K562 (cell line): ENCODE results near the gene LMF2. TPM values are rescaled to one million over a fixed set of nuclear protein-coding genes. Genes with fewer than 3 reads are reported as not detected.

Experiments used
- ATAC-seq: fragments of 200-7000 bp; cut with Tn5 transposase; 3 replicates; pipeline ENCODE4 v1.9.1; 2020; ENCODE audit warnings: moderate library complexity
- BruUV-seq: library from RNA; stranded (reverse); fragments of 400-500 nt; replicated peaks from 2 replicates; lab custom pipeline; 2021; lab: Mats Ljungman, UMichigan
- CTCF ChIA-PET: fragments of 300-600 bp; formaldehyde crosslinking; extraction: SDS; loops from one replicate; lab custom pipeline; 2021; ENCODE audit warnings: low intra/inter-chr PET ratio; lab: Yijun Ruan, JAX
- POLR2A ChIA-PET: fragments of 300-600, 350-650 bp; sonication (Branson Sonifier 250); formaldehyde crosslinking; extraction: SDS; loops from one replicate; lab custom pipeline; 2021; ENCODE audit warnings: antibody characterized with exemption, inconsistent platforms; lab: Yijun Ruan, JAX
- DNase-seq, 4 experiments: peaks; one replicate each; pipeline versions ENCODE4 v3.0.0 to v3.0.0-alpha.2; 2011 to 2018; ENCODE audit warnings: low spot score in 3 of 4, mixed read lengths in 3 of 4; ENCODE audit errors: extremely low read depth in 1 of 4
- FAIRE-seq: peaks from 2 replicates; lab custom pipeline; 2011; peaks lifted over from hg19 to GRCh38; lab: Jason Lieb, UNC
- H2AFZ ChIP-seq: 2 replicates; pipeline ENCODE4 v1.6.0; 2011; ENCODE audit warnings: low read depth, low read length, control low read depth, inconsistent platforms
- H3K27ac ChIP-seq: fragments of 200-600 bp; 3 replicates; pipeline ENCODE4 v1.8.0; 2011; ENCODE audit warnings: low read depth, mild to moderate bottlenecking, control low read depth, inconsistent platforms, low read length, moderate library complexity, mixed read lengths; ENCODE audit errors: extremely low read depth
- H3K27me3 ChIP-seq, 2 experiments: fragments of 300-600 bp in 1 of 2; 2 replicates in 1 of 2; 3 replicates in 1 of 2; pipeline versions ENCODE4 v1.6.0 to v1.8.0; 2011; ENCODE audit warnings: inconsistent platforms in 2 of 2, low read length in 2 of 2, mild to moderate bottlenecking in 1 of 2, mixed read lengths in 1 of 2, moderate library complexity in 1 of 2; ENCODE audit not compliant: control insufficient read depth in 2 of 2, insufficient read depth in 2 of 2
- H3K36me3 ChIP-seq: fragments of 300-600 bp; 3 replicates; pipeline ENCODE4 v1.8.0; 2011; ENCODE audit warnings: mild to moderate bottlenecking, low read length, inconsistent platforms; ENCODE audit not compliant: control insufficient read depth, insufficient read depth
- H3K4me1 ChIP-seq, 2 experiments: fragments of 200-600 bp in 1 of 2; replicated peaks in 1 of 2; 2 replicates in 1 of 2; 3 replicates in 1 of 2; pipeline versions ENCODE4 v1.5.1 to v1.8.0; 2011; ENCODE audit warnings: inconsistent platforms in 2 of 2, low read length in 2 of 2, mild to moderate bottlenecking in 1 of 2, mixed read lengths in 1 of 2, moderate library complexity in 1 of 2; ENCODE audit not compliant: control insufficient read depth in 2 of 2, insufficient read depth in 2 of 2
- H3K4me2 ChIP-seq: 2 replicates; pipeline ENCODE4 v1.6.1; 2011; ENCODE audit warnings: low read length, control low read depth, inconsistent platforms, mixed read lengths; ENCODE audit not compliant: insufficient read depth
- H3K4me3 ChIP-seq: fragments of 200-600 bp; sonication (generic), shearing (Covaris generic); 2 replicates; pipeline ENCODE4 v1.5.1; 2016; ENCODE audit warnings: control low read depth, inconsistent platforms
- H3K79me2 ChIP-seq: fragments of 200-600 bp; 3 replicates; pipeline ENCODE4 v1.8.0; 2011; ENCODE audit warnings: low read length, inconsistent platforms; ENCODE audit not compliant: control insufficient read depth, insufficient read depth
- H3K9ac ChIP-seq, 2 experiments: 2 replicates each; pipeline versions ENCODE4 v1.6.0 to v1.6.1; 2011; ENCODE audit warnings: low read depth in 2 of 2, low read length in 2 of 2, control low read depth in 1 of 2, inconsistent platforms in 1 of 2, mild to moderate bottlenecking in 1 of 2, mixed read lengths in 1 of 2; ENCODE audit not compliant: insufficient read depth in 1 of 2
- H3K9me1 ChIP-seq: one replicate; pipeline ENCODE4 v1.6.0; 2011; ENCODE audit warnings: inconsistent platforms, mild to moderate bottlenecking, low read length, moderate library complexity; ENCODE audit not compliant: control insufficient read depth, insufficient read depth
- H3K9me3 ChIP-seq: replicated peaks from 2 replicates; pipeline ENCODE4 v1.5.1; 2011; ENCODE audit warnings: low read depth, low read length, inconsistent platforms; ENCODE audit not compliant: control insufficient read depth, insufficient read depth
- H4K20me1 ChIP-seq: replicated peaks from 2 replicates; pipeline ENCODE4 v1.6.1; 2011; ENCODE audit warnings: low read length, inconsistent platforms, mixed read lengths; ENCODE audit not compliant: control insufficient read depth, insufficient read depth
- CEBPG ChIP-seq, 3 experiments: fragments of 200-800 bp in 1 of 3; sonication (Bioruptor generic) in 1 of 3; sonication (generic) in 1 of 3; formaldehyde crosslinking in 1 of 3; IDR thresholded peaks in 2 of 3; conservative IDR thresholded peaks in 1 of 3; 2 replicates each; pipeline versions ENCODE4 v1.6.1 to v1.8.0; 2016 to 2022; ENCODE audit warnings: missing compliant biosample characterization in 2 of 3, missing genetic modification characterization in 2 of 3, mild to moderate bottlenecking in 1 of 3, missing genetic modification reagents in 1 of 3
- CXXC5 ChIP-seq: fragments of 250-450 bp; sonication (Bioruptor Pico); IDR thresholded peaks from 2 replicates; pipeline ENCODE4 v1.8.0; 2022; ENCODE audit warnings: inconsistent platforms, mild to moderate bottlenecking, moderate library complexity
- FOXJ3 ChIP-seq: sonication (generic); formaldehyde crosslinking; IDR thresholded peaks from 2 replicates; pipeline ENCODE4 v1.4.0; 2020; ENCODE audit warnings: mild to moderate bottlenecking, missing genetic modification reagents
- LARP7 ChIP-seq: fragments of 450-650 bp; IDR thresholded peaks from 2 replicates; pipeline ENCODE4 v1.6.1; 2016
- MAZ ChIP-seq, 2 experiments: fragments of 450-650 bp in 1 of 2; sonication (generic) in 1 of 2; formaldehyde crosslinking; IDR thresholded peaks in 1 of 2; conservative IDR thresholded peaks in 1 of 2; 2 replicates each; pipeline versions ENCODE4 v1.4.0 to v1.5.0; 2020; ENCODE audit warnings: mild to moderate bottlenecking in 1 of 2, missing genetic modification reagents in 1 of 2
- NFRKB ChIP-seq: fragments of 450-650 bp; IDR thresholded peaks from 2 replicates; pipeline ENCODE4 v1.6.1; 2016; ENCODE audit warnings: low read depth
- PHF8 ChIP-seq: fragments of 200-600 bp; sonication (generic); IDR thresholded peaks from 2 replicates; pipeline ENCODE4 v1.6.1; 2012; ENCODE audit warnings: mixed run types, mild to moderate bottlenecking, inconsistent platforms, low read length, moderate library complexity, borderline replicate concordance
- POLR2G ChIP-seq: fragments of 200-400 bp; formaldehyde crosslinking; IDR thresholded peaks from 2 replicates; pipeline ENCODE4 v1.6.1; 2017; ENCODE audit warnings: low read depth, mild to moderate bottlenecking, antibody characterized with exemption, low read length, moderate library complexity
- PRPF4 ChIP-seq: fragments of 200-400 bp; formaldehyde crosslinking; IDR thresholded peaks from one replicate; pipeline ENCODE4 v1.6.1; 2017; ENCODE audit warnings: low read length, low read depth, mild to moderate bottlenecking; ENCODE audit not compliant: insufficient read depth, poor library complexity, severe bottlenecking
- TAL1 ChIP-seq: fragments of 450-650 bp; IDR thresholded peaks from 2 replicates; pipeline ENCODE4 v1.6.1; 2016; ENCODE audit warnings: mild to moderate bottlenecking
- ZBTB7A ChIP-seq: IDR thresholded peaks from 2 replicates; pipeline ENCODE4 v1.6.1; 2011; ENCODE audit warnings: low read depth, mild to moderate bottlenecking, low read length, moderate library complexity, borderline replicate concordance; ENCODE audit not compliant: control insufficient read depth
- ZNF408 ChIP-seq: fragments of 250-450 bp; sonication (Bioruptor Pico); IDR thresholded peaks from 2 replicates; pipeline ENCODE4 v1.4.0; 2020; ENCODE audit warnings: low read depth, mild to moderate bottlenecking, moderate library complexity
- ZSCAN32 ChIP-seq: fragments of 450-650 bp; formaldehyde crosslinking; IDR thresholded peaks from 2 replicates; pipeline ENCODE4 v1.4.0; 2020; ENCODE audit warnings: mild to moderate bottlenecking, moderate library complexity
- WGBS: fragments of 100-300 bp; shearing (Covaris generic); methylation state at CpG from one replicate; pipeline ENCODE4 v1.1.6; 2016; ENCODE audit warnings: low coverage, mixed read lengths; ENCODE audit not compliant: insufficient coverage; ENCODE audit errors: missing lambda C conversion rate; 5-methylcytosine and 5-hydroxymethylcytosine counted together
- in situ Hi-C: fragments of 300-500 bp; cut with MboI; formaldehyde crosslinking; loops from 4 replicates; pipeline ENCODE4 v1.15.0; 2018; ENCODE audit warnings: inconsistent platforms, mixed read lengths
- intact Hi-C: fragments of 100-400 bp; cut with micrococcal nuclease; formaldehyde crosslinking; loops from 2 replicates; pipeline ENCODE4 v1.14.2; 2022
- polyA plus RNA-seq, 8 experiments: library from polyadenylated mRNA; depleted of rRNA in 4 of 8; stranded (reverse) in 5 of 8; unstranded in 3 of 8; fragments of >200 nt; fragmentation: Nextera tagmentation in 2 of 8; fragmentation: Illumina TruSeq in 1 of 8; extraction: Ambion mirVana in 2 of 8; extraction: Trizol in 1 of 8; gene quantifications; 2 replicates each; pipeline versions ENCODE4 v1.2.1 to v1.2.3, GENCODE V29; 2011 to 2014; ENCODE audit warnings: inconsistent platforms in 1 of 8, missing spikeins in 1 of 8
- total RNA-seq, 7 experiments: library from RNA; depleted of rRNA in 6 of 7; stranded (reverse); fragments of >200 nt in 6 of 7; fragmentation: Illumina TruSeq in 2 of 7; extraction: Trizol in 2 of 7; gene quantifications; 2 replicates each; pipeline versions ENCODE4 v1.2.1 to v1.2.3, GENCODE V29; 2011 to 2021; ENCODE audit warnings: low replicate concordance in 1 of 7
- TF ChIP-seq, protein P1 (sequence below): sonication (generic); formaldehyde crosslinking; IDR thresholded peaks from 2 replicates; pipeline ENCODE4 v1.8.0; 2022; ENCODE audit warnings: missing genetic modification reagents, mild to moderate bottlenecking, moderate library complexity, borderline replicate concordance
- TF ChIP-seq, protein P2 (sequence below), 2 experiments: fragments of 450-650 bp in 1 of 2; sonication (generic) in 1 of 2; formaldehyde crosslinking in 1 of 2; IDR thresholded peaks in 1 of 2; conservative IDR thresholded peaks in 1 of 2; 2 replicates each; pipeline versions ENCODE4 v1.6.1 to v1.8.1; 2016 to 2023; ENCODE audit warnings: mild to moderate bottlenecking in 2 of 2, moderate library complexity in 2 of 2, inconsistent platforms in 1 of 2, missing genetic modification reagents in 1 of 2
- TF ChIP-seq, protein P3 (sequence below): fragments of 200-800 bp; sonication (Bioruptor generic); IDR thresholded peaks from 2 replicates; pipeline ENCODE4 v1.6.1; 2017; ENCODE audit warnings: missing genetic modification characterization, missing compliant biosample characterization

Gene LMF2
- total and polyA plus RNA-seq, 9 of the 15 experiments (the other 6 are each of a cell fraction or from before 2014, with no cell fraction given), result 0.08 to 37.1 (median 7.6) TPM

DNA sequence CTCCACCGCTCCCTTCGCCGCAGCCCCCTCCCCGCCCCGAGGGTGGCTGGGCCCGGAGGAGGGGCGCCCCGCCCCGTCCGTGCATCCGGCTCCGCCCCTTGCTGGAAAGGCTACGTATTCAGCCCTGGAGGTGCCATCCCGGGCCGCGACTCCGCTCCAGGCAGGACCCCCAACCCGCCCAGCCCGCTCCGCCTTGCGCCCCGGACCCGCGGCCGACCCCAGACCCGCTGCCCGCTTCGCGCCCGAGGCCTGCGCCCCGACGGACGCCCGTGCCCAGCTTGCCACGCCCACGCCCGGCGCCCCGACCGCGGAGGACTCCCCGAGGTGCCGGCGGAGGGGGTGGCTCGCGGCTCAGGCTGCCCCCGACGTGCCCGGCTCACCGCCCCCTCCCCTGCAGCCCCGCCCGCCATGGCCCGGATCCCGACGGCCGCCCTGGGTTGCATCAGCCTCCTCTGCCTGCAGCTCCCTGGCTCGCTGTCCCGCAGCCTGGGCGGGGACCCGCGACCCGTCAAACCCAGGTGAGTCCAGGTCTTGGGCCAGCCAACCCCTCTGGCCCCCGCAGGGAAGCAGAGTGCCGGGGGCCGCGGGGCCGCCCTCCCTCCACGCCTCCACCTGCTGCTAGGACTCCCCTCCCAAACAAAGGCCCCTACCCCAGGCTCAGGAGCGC lies 25.9 kb downstream of the LMF2 start, which contains the start of gene ADM2:
TSS of gene ADM2 (plus strand) at position 104 of the 667 bp plus-strand sequence. CDS start at position 409, 305 bp downstream.
- Histone ChIP-seq H3K9ac (peak within 1 kb of the TSS; percentile 70 to 80; a peak in 3 of 4 replicates), H3K4me3 (peak within 1 kb of the TSS; percentile 55), H4K20me1 (no peaks in the 10 kb centered on the region), H3K36me3 (no peaks in the 10 kb centered on the region), H3K9me3 (no peaks in the 10 kb centered on the region), H3K27me3 (no peaks in the 10 kb centered on the region), H3K9me1 (no peaks in the 10 kb centered on the region), H3K4me1 (peaks cover 4 to 60% of the 10 kb centered on the region in 2 experiments; a peak in 3 of 5 replicates), H3K4me2 (peak within 1 kb of the TSS; percentile 74), H2AFZ (peak within 1 kb of the TSS; percentile 55; the same call in 1 of the 2 replicates), H3K79me2 (no peaks in the 10 kb centered on the region), H3K27ac (no peak within 1 kb of the TSS)
- CTCF ChIA-PET, result no interaction called here
- BruUV-seq, result no TSS peak
- intact Hi-C loops, result no loop called here
- in situ Hi-C loops, result no loop called here
- POLR2A ChIA-PET, result interaction anchor here (0.7 kb wide), 1 partner anchor 83 kb away, joined by 3 read pairs; no protein-coding TSS in a partner anchor
- 10% methylated on average over 4 of the region's 70 CpGs for WGBS
- DNase-seq (peak; percentile 46 to 77 (median 72)), ATAC-seq (peak; percentile 81), FAIRE-seq (no peak)
- no peak for TF ChIP-seq LARP7
- TF ChIP-seq ZNF408 (CRISPR knock-in tag), result no peak
- 0 out of 2 replicates have a peak, but pooled peaks have one; percentile 55 for TF ChIP-seq ZSCAN32 (CRISPR knock-in tag)
- TF ChIP-seq PRPF4, result peak; percentile 35
- TF ChIP-seq CXXC5 (CRISPR knock-in tag), result 0 out of 2 replicates have a peak, but pooled peaks have one; percentile 22
- TF ChIP-seq, protein P1, sequence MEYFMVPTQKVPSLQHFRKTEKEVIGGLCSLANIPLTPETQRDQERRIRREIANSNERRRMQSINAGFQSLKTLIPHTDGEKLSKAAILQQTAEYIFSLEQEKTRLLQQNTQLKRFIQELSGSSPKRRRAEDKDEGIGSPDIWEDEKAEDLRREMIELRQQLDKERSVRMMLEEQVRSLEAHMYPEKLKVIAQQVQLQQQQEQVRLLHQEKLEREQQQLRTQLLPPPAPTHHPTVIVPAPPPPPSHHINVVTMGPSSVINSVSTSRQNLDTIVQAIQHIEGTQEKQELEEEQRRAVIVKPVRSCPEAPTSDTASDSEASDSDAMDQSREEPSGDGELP, result 0 out of 2 replicates have a peak, but pooled peaks have one; percentile 4
- TF ChIP-seq, protein P2, sequence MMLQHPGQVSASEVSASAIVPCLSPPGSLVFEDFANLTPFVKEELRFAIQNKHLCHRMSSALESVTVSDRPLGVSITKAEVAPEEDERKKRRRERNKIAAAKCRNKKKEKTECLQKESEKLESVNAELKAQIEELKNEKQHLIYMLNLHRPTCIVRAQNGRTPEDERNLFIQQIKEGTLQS (IDR thresholded peaks at IDR 0.05), result peak; percentile 79
- TF ChIP-seq, protein P2 (CRISPR knock-in tag; conservative IDR thresholded peaks at IDR 0.05), result no peak
- TF ChIP-seq, protein P3, sequence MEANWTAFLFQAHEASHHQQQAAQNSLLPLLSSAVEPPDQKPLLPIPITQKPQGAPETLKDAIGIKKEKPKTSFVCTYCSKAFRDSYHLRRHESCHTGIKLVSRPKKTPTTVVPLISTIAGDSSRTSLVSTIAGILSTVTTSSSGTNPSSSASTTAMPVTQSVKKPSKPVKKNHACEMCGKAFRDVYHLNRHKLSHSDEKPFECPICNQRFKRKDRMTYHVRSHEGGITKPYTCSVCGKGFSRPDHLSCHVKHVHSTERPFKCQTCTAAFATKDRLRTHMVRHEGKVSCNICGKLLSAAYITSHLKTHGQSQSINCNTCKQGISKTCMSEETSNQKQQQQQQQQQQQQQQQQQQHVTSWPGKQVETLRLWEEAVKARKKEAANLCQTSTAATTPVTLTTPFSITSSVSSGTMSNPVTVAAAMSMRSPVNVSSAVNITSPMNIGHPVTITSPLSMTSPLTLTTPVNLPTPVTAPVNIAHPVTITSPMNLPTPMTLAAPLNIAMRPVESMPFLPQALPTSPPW, result peak; percentile 69
- peak; percentile 40; the same call in 1 of the 2 replicates for TF ChIP-seq PHF8
- TF ChIP-seq CEBPG (CRISPR knock-in tag; IDR thresholded peaks at IDR 0.05), result peak; percentile 93
- TF ChIP-seq CEBPG (tag; conservative IDR thresholded peaks at IDR 0.05 in 1 of 2, IDR thresholded peaks at IDR 0.05 in 1 of 2), result peak; percentile 72 to 77
- 0 out of 2 replicates have a peak, but pooled peaks have one; percentile 30 for TF ChIP-seq NFRKB
- TF ChIP-seq FOXJ3 (CRISPR knock-in tag), result no peak
- peak; percentile 67; the same call in 1 of the 2 replicates for TF ChIP-seq ZBTB7A
- TF ChIP-seq MAZ (CRISPR knock-in tag; conservative IDR thresholded peaks at IDR 0.05 in 1 of 2, IDR thresholded peaks at IDR 0.05 in 1 of 2), result peak; percentile 58 to 69; a peak in 3 of 4 replicates
- TF ChIP-seq TAL1, result no peak
- TF ChIP-seq POLR2G, result peak; percentile 76
